Measurements from ENCODE around the gene USF2.

USF2 gene

GRCh38 chr19:35246466-35247092 is 22.2 kb upstream of the USF2 start:
- DNase-seq (ENCODE audit: low read depth in 3 of 3): no peak

- peak; percentile 38 to 49 (median 43) for DNase-seq (ENCODE audit: low read depth in 3 of 3)
These were observed 21.0 kb upstream of the USF2 start for GRCh38 chr19:35247526-35248309.

GRCh38 chr19:35248310-35249145 is 20.2 kb upstream of the USF2 start, which contains the start of gene LSR:
TSS of gene LSR (plus strand) at chr19:35249002. CDS start at chr19:35249023, 21 bp downstream.
- DNase-seq (ENCODE audit: low read depth in 3 of 3): peak; percentile 46 to 61 (median 52)

DNA sequence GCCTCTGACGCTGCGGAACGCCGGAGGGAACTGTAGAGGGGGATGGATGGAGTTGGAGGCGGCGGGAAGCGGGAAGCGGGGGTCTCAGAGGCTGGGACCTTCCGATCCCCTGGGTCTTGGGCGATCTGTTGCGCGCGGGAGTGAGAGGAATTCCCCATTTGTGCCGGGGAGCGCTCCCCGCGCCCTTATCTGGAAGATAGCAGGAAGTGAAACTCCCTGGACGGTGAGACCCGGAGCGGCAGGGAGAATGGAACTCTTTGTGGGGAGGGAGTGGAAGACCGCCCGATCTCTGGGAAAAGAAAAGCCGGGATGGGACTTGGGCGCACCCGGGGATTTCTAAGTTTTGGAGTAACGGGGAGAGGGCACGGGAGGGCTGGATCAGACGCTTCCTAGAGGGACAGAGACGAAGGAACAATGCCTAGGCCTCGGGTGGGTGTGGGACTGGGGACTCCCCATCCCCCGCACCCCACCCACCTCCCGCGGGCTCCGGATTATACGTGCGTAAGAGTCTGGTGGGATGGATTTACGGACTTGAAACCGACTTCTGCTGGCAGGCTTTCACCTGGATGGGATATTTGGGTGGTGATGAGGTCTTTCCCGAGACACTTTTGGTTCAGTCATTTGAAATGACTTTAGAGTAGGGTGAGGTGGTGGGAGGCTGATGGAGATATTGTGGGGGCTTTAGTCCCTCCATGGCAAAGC is 19.5 kb upstream of the USF2 start:
- no peak for DNase-seq (ENCODE audit: low read depth in 3 of 3)

GRCh38 chr19:35249848-35250711 is 18.7 kb upstream of the USF2 start:
- no peak for DNase-seq (ENCODE audit: low read depth in 3 of 3)

DNA sequence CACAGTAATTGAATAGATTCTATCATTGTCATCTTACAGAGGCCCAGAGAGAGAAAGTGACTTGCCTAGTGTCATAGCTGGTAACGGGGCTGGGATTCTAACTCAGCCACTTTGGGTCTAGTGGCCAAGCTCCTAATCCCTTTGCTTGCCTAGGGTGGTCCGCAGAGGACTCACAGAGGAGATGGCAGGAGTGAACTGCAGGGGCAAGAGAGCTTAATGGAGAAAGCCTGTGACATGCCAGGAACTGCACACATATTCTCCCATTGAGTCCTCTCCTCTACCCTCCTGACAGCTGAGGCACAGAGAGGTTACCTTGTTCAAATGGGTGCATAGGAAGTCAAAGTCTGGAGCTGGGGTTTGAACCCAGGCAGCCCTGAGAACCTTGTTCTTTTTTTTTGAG is 17.3 kb upstream of the USF2 start:
- no peak for DNase-seq (ENCODE audit: low read depth in 3 of 3)

- DNase-seq (ENCODE audit: low read depth in 3 of 3): no peak
These were observed 15.2 kb upstream of the USF2 start for GRCh38 chr19:35253316-35254286.

GRCh38 chr19:35254341-35255297 is 14.1 kb upstream of the USF2 start:
- no peak for DNase-seq (ENCODE audit: low read depth in 3 of 3)

DNA sequence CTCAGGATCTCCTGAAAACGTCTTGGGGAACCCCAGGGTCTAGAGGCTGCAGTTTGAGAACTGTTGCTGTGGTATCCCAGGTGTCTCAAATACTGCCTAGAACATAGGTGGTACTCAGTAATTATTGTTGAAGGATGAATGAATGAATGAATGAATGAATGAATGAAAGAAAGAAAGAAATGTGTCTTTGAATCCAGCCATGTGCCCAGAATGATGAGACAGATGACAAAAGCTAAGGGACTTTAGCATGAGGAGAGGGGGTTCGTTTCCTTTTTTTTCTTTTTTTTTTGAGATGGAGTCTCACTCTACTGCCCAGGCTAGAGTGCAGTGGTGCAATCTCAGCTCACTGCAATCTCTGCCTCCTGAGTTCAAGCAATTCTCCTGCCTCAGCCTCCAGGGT is 12.2 kb upstream of the USF2 start:
- no peak for DNase-seq (ENCODE audit: low read depth in 3 of 3)

GRCh38 chr19:35257113-35257461 is 11.7 kb upstream of the USF2 start:
- no peak for DNase-seq (ENCODE audit: low read depth in 3 of 3)

GRCh38 chr19:35260694-35261304 is 8.0 kb upstream of the USF2 start:
- DNase-seq (ENCODE audit: low read depth in 3 of 3): no peak

- no peak for DNase-seq (ENCODE audit: low read depth in 3 of 3)
These were observed 7.2 kb upstream of the USF2 start for GRCh38 chr19:35261356-35262100.

- no peak for DNase-seq (ENCODE audit: low read depth in 3 of 3)
These were observed 6.5 kb upstream of the USF2 start for GRCh38 chr19:35262101-35262761.

- no peak for DNase-seq (ENCODE audit: low read depth in 3 of 3)
These were observed 4.3 kb upstream of the USF2 start for GRCh38 chr19:35264268-35265125.

GRCh38 chr19:35265126-35265899 is 3.4 kb upstream of the USF2 start:
- DNase-seq (ENCODE audit: low read depth in 3 of 3): no peak
